Measurements from ENCODE around the gene NFIC.
"Not testable (repeated sequence)": the region's sequence is repeated elsewhere in the genome, so short reads cannot be mapped to it uniquely, and the experiment has no call there.

DNA sequence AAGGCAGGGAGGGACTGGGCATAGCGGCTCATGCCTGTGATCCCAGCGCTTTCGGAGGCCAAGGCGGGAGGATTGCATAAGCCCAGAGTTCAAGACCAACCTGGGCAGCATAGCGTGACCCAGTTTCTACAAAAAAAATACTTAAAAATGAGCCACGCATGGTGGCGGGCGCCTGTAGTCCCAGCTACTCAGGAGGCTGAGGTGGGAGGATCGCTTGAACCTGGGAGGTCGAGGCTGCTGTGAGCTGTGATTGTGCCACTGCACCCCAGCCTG is 86.5 kb downstream of the NFIC start:
- TF ChIP-seq, protein P1, sequence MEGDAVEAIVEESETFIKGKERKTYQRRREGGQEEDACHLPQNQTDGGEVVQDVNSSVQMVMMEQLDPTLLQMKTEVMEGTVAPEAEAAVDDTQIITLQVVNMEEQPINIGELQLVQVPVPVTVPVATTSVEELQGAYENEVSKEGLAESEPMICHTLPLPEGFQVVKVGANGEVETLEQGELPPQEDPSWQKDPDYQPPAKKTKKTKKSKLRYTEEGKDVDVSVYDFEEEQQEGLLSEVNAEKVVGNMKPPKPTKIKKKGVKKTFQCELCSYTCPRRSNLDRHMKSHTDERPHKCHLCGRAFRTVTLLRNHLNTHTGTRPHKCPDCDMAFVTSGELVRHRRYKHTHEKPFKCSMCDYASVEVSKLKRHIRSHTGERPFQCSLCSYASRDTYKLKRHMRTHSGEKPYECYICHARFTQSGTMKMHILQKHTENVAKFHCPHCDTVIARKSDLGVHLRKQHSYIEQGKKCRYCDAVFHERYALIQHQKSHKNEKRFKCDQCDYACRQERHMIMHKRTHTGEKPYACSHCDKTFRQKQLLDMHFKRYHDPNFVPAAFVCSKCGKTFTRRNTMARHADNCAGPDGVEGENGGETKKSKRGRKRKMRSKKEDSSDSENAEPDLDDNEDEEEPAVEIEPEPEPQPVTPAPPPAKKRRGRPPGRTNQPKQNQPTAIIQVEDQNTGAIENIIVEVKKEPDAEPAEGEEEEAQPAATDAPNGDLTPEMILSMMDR (IDR thresholded peaks at IDR 0.05; ENCODE audit: insufficient read depth, low read depth, low read length), result not testable (repeated sequence)
- TF ChIP-seq EZH2 (IDR thresholded peaks at IDR 0.05; ENCODE audit: insufficient read depth, low read length), result not testable (repeated sequence)

Measured in astrocyte (in vitro differentiated cells and primary cell).